ENCODE measurements around the gene TNFRSF21. TPM values are rescaled to one million over a fixed set of nuclear protein-coding genes. Genes with fewer than 3 reads are reported as not detected.

The TNFRSF21 gene
- total and polyA plus RNA-seq, 2 of the 8 experiments (the other 6 are each of a cell fraction or from before 2014, with no cell fraction given) = 16.4 to 52.7 TPM

- H3K9ac ChIP-seq (replicated peaks in 1 of 4; ENCODE audit: extremely low read depth in 1 of 4, low read depth in 3 of 4, low read length in 3 of 4) = no peak overlapping the region
- no peaks in the 10 kb centered on the region for H3K36me3 ChIP-seq (ENCODE audit: control insufficient read depth in 2 of 4, insufficient read depth in 4 of 4, low read length in 3 of 4)
- no peak overlapping the region for H2BK120ac ChIP-seq (replicated peaks; ENCODE audit: low read depth, low read length)
- H4K91ac ChIP-seq (replicated peaks; ENCODE audit: insufficient read length, low read length) = no peak overlapping the region
- H2BK5ac ChIP-seq (ENCODE audit: low read depth, low read length) = no peak overlapping the region
- H3K9me3 ChIP-seq (ENCODE audit: insufficient read depth in 2 of 2, low read depth in 1 of 2, low read length in 1 of 2) = no peaks in the 10 kb centered on the region
- 87% methylated on average over 4 of the region's 4 CpGs; no CpG with 5 or more reads in 1 of the 2 experiments for whole genome bisulfite sequencing, 2 experiments (ENCODE audit: extremely low coverage in 1 of 2, insufficient coverage in 1 of 2, insufficient read length in 1 of 2, insufficient replicate concordance in 2 of 2, low coverage in 1 of 2, low lambda C conversion rate in 2 of 2, missing lambda C conversion rate in 1 of 2)
- H3K4me1 ChIP-seq (replicated peaks in 1 of 4; ENCODE audit: control insufficient read depth in 3 of 4, insufficient read depth in 4 of 4, low read length in 3 of 4) = no peaks in the 10 kb centered on the region
- H4K8ac ChIP-seq (ENCODE audit: extremely low read depth, insufficient read depth, low read length) = no peak overlapping the region; the same call in 1 of the 2 replicates
- H3K18ac ChIP-seq (ENCODE audit: extremely low read depth, low read length) = no peak overlapping the region
- H3K27ac ChIP-seq (ENCODE audit: low read depth, low read length) = no peak overlapping the region
- no peak for FAIRE-seq
- H3K27me3 ChIP-seq (replicated peaks in 1 of 4; ENCODE audit: control insufficient read depth in 3 of 4, extremely low read depth in 1 of 4, insufficient read depth in 3 of 4, low read length in 3 of 4) = no peaks in the 10 kb centered on the region
- DNase-seq (ENCODE audit: low read depth in 1 of 2, low spot score in 2 of 2) = no peak
- no peak overlapping the region for H2BK20ac ChIP-seq (ENCODE audit: low read length)
- no peak overlapping the region for H3K14ac ChIP-seq (ENCODE audit: insufficient read length)
- ChIA-PET POLR2A (ENCODE audit: partially characterized antibody) (no interaction called here), CTCF (ENCODE audit: partially characterized antibody) (interaction anchor here (0.7 kb wide), 1 partner anchor 199 kb away, joined by 3 read pairs; no protein-coding TSS in a partner anchor)
- no peak overlapping the region for H2AFZ ChIP-seq (ENCODE audit: low read length)
- no peaks in the 10 kb centered on the region for H4K20me1 ChIP-seq (replicated peaks in 1 of 2; ENCODE audit: control insufficient read depth in 1 of 2, insufficient read depth in 2 of 2, low read length in 2 of 2)
- no peak for TF ChIP-seq SIN3A (conservative IDR thresholded peaks at IDR 0.05 in 1 of 2, IDR thresholded peaks at IDR 0.05 in 1 of 2; ENCODE audit: low read depth in 1 of 2, low read length in 2 of 2)
- no peak for TF ChIP-seq POU5F1 (IDR thresholded peaks at IDR 0.05; ENCODE audit: low read depth, low read length)
- TF ChIP-seq SUZ12 (IDR thresholded peaks at IDR 0.05; ENCODE audit: low read length) = no peak
- no peak for TF ChIP-seq SIX5 (IDR thresholded peaks at IDR 0.05; ENCODE audit: low read depth, low read length)
- no peak for TF ChIP-seq TCF12 (IDR thresholded peaks at IDR 0.05; ENCODE audit: low read depth, low read length)
- TF ChIP-seq MAX (IDR thresholded peaks at IDR 0.05) = no peak
- TF ChIP-seq POLR2AphosphoS5 (IDR thresholded peaks at IDR 0.05; ENCODE audit: low read depth, low read length) = no peak
- no peak for TF ChIP-seq CREB1 (IDR thresholded peaks at IDR 0.05)
- H3K23ac ChIP-seq (ENCODE audit: insufficient read length) = no peak overlapping the region
- H3K56ac ChIP-seq (replicated peaks; ENCODE audit: insufficient read length, low read depth, low read length) = no peak overlapping the region
- no peak overlapping the region for H3K4me2 ChIP-seq (ENCODE audit: insufficient read depth in 1 of 2, low read depth in 2 of 2, low read length in 2 of 2)
- no peaks in the 10 kb centered on the region for H3K79me2 ChIP-seq (ENCODE audit: control insufficient read depth in 1 of 2, insufficient read depth in 2 of 2, low read length in 2 of 2)
- no peak overlapping the region for H2BK12ac ChIP-seq (ENCODE audit: low read depth, low read length)
- H2BK15ac ChIP-seq (ENCODE audit: low read length) = no peak overlapping the region
- no peaks in the 10 kb centered on the region for H3K23me2 ChIP-seq (ENCODE audit: low read depth, low read length)
- no peak overlapping the region for H2AK5ac ChIP-seq (ENCODE audit: low read depth, low read length)
- no peak overlapping the region for H3K4me3 ChIP-seq (ENCODE audit: extremely low read depth in 1 of 4, insufficient read depth in 2 of 4, low read depth in 3 of 4, low read length in 4 of 4)
- H4K5ac ChIP-seq (ENCODE audit: insufficient read length, low read depth, low read length) = no peak overlapping the region
- H3K79me1 ChIP-seq (ENCODE audit: low read depth, low read length) = no peaks in the 10 kb centered on the region
- H3K4ac ChIP-seq (replicated peaks; ENCODE audit: insufficient read length, low read depth, low read length) = no peak overlapping the region
Measured at GRCh38 chr6:47343600-47343999, 33.9 kb upstream of the TNFRSF21 start.
